SJSA1 (cell line): ENCODE results near the gene BHLHE40. TPM values are rescaled to one million over a fixed set of nuclear protein-coding genes. Genes with fewer than 3 reads are reported as not detected.

Experiments used
- DNase-seq, 2 experiments: peaks; one replicate each; pipeline ENCODE4 v3.0.0-alpha.2; 2015 to 2020; ENCODE audit warnings: low spot score in 2 of 2, low read depth in 1 of 2
- H3K27ac ChIP-seq: fragments of 250-450 bp; sonication (Bioruptor Pico); 2 replicates; pipeline ENCODE4 v1.5.1; 2020; ENCODE audit warnings: mild to moderate bottlenecking, moderate library complexity
- H3K27me3 ChIP-seq: fragments of 250-450 bp; sonication (Bioruptor Pico); replicated peaks from 2 replicates; pipeline ENCODE4 v1.5.1; 2020; ENCODE audit warnings: mild to moderate bottlenecking, moderate library complexity
- H3K36me3 ChIP-seq: fragments of 250-450 bp; sonication (Bioruptor Pico); 2 replicates; pipeline ENCODE4 v1.5.1; 2020; ENCODE audit warnings: mild to moderate bottlenecking
- H3K4me1 ChIP-seq: fragments of 250-450 bp; sonication (Bioruptor Pico); replicated peaks from 2 replicates; pipeline ENCODE4 v1.6.1; 2021; ENCODE audit warnings: mild to moderate bottlenecking
- H3K4me3 ChIP-seq: fragments of 250-450 bp; sonication (Bioruptor Pico); 2 replicates; pipeline ENCODE4 v1.5.1; 2020; ENCODE audit warnings: mild to moderate bottlenecking
- H3K9me3 ChIP-seq: fragments of 250-450 bp; sonication (Bioruptor Pico); replicated peaks from 2 replicates; pipeline ENCODE4 v1.5.1; 2020; ENCODE audit warnings: mild to moderate bottlenecking
- total RNA-seq: library from RNA; depleted of rRNA; stranded (reverse); fragments of >200 nt; shearing (Covaris generic); gene quantifications from 2 replicates; pipeline ENCODE4 v1.2.3, GENCODE V29; 2014

BHLHE40 gene
- total RNA-seq, 1 experiment from 2014 or later = 8.4 TPM

GRCh38 chr3:4983739-4984510, 4.7 kb downstream of the BHLHE40 start:
- H3K4me1 ChIP-seq = peaks cover 76% of the 10 kb centered on the region

GRCh38 chr3:4984511-4984864, 5.3 kb downstream of the BHLHE40 start:
- no peak overlapping the region for H3K4me3 ChIP-seq
- no peaks in the 10 kb centered on the region for H3K9me3 ChIP-seq
- peaks cover 82% of the 10 kb centered on the region for H3K4me1 ChIP-seq
- H3K27ac ChIP-seq = peak overlapping the region; percentile 46
- DNase-seq = no peak
- H3K36me3 ChIP-seq = peaks cover 51% of the 10 kb centered on the region
- H3K27me3 ChIP-seq = no peaks in the 10 kb centered on the region

More at GRCh38 chr3:4983739-4984510, 4.7 kb downstream of the BHLHE40 start:
- Histone ChIP-seq H3K27ac (peak overlapping the region; percentile 57), H3K9me3 (no peaks in the 10 kb centered on the region), H3K4me3 (0 out of 2 replicates have a peak overlapping the region, but pooled peaks have one; percentile 1), H3K27me3 (no peaks in the 10 kb centered on the region), H3K36me3 (peaks cover 52% of the 10 kb centered on the region)
- peak; percentile 89 to 90 for DNase-seq

GRCh38 chr3:4985330-4986174, 6.3 kb downstream of the BHLHE40 start:
- H3K4me3 ChIP-seq = no peak overlapping the region
- H3K27me3 ChIP-seq = no peaks in the 10 kb centered on the region
- peak; percentile 42 to 48 for DNase-seq
- H3K4me1 ChIP-seq = peaks cover 76% of the 10 kb centered on the region
- no peaks in the 10 kb centered on the region for H3K9me3 ChIP-seq
- H3K36me3 ChIP-seq = peaks cover 43% of the 10 kb centered on the region
- peak overlapping the region; percentile 84 for H3K27ac ChIP-seq

- Histone ChIP-seq H3K4me1 (peaks cover 73% of the 10 kb centered on the region), H3K27ac (peak overlapping the region; percentile 84), H3K36me3 (peaks cover 39% of the 10 kb centered on the region), H3K27me3 (no peaks in the 10 kb centered on the region), H3K9me3 (no peaks in the 10 kb centered on the region), H3K4me3 (peak overlapping the region; percentile 26)
- DNase-seq = peak in 1 of 2 experiments; percentile 24
Measured at GRCh38 chr3:4986175-4986781, 7.0 kb downstream of the BHLHE40 start.

- Histone ChIP-seq H3K27me3 (no peaks in the 10 kb centered on the region), H3K27ac (peak overlapping the region; percentile 84), H3K9me3 (no peaks in the 10 kb centered on the region), H3K4me1 (peaks cover 66% of the 10 kb centered on the region), H3K36me3 (peaks cover 32% of the 10 kb centered on the region), H3K4me3 (peak overlapping the region; percentile 26)
- peak; percentile 86 to 95 for DNase-seq
Measured at GRCh38 chr3:4986782-4987537, 7.7 kb downstream of the BHLHE40 start.

GRCh38 chr3:4987538-4988296, 8.5 kb downstream of the BHLHE40 start:
- H3K27ac ChIP-seq = peak overlapping the region; percentile 84
- DNase-seq = no peak
- H3K27me3 ChIP-seq = no peaks in the 10 kb centered on the region
- H3K4me1 ChIP-seq = peaks cover 58% of the 10 kb centered on the region
- peaks cover 25% of the 10 kb centered on the region for H3K36me3 ChIP-seq
- H3K9me3 ChIP-seq = no peaks in the 10 kb centered on the region
- no peak overlapping the region for H3K4me3 ChIP-seq

- Histone ChIP-seq H3K27me3 (no peaks in the 10 kb centered on the region), H3K9me3 (no peaks in the 10 kb centered on the region), H3K4me1 (peaks cover 46% of the 10 kb centered on the region), H3K4me3 (no peak overlapping the region), H3K27ac (peak overlapping the region; percentile 41; the same call in 1 of the 2 replicates), H3K36me3 (peaks cover 10% of the 10 kb centered on the region)
- peak in 1 of 2 experiments; percentile 59 for DNase-seq
Measured at GRCh38 chr3:4988983-4989834, 10.0 kb downstream of the BHLHE40 start.

- Histone ChIP-seq H3K4me3 (no peak overlapping the region), H3K9me3 (no peaks in the 10 kb centered on the region), H3K27ac (no peak overlapping the region), H3K27me3 (no peaks in the 10 kb centered on the region), H3K36me3 (peaks cover 4% of the 10 kb centered on the region; the same call in 1 of the 2 replicates), H3K4me1 (peaks cover 48% of the 10 kb centered on the region)
- DNase-seq = no peak
Measured at GRCh38 chr3:4990069-4990468, 10.8 kb downstream of the BHLHE40 start.

GRCh38 chr3:4992118-4992517, 12.9 kb downstream of the BHLHE40 start:
- no peaks in the 10 kb centered on the region for H3K36me3 ChIP-seq
- H3K9me3 ChIP-seq = no peaks in the 10 kb centered on the region
- DNase-seq = no peak
- H3K27ac ChIP-seq = no peak overlapping the region
- H3K4me1 ChIP-seq = peaks cover 46% of the 10 kb centered on the region
- no peak overlapping the region for H3K4me3 ChIP-seq
- H3K27me3 ChIP-seq = no peaks in the 10 kb centered on the region

- Histone ChIP-seq H3K36me3 (no peaks in the 10 kb centered on the region), H3K27ac (peak overlapping the region; percentile 88; the same call in 1 of the 2 replicates), H3K9me3 (no peaks in the 10 kb centered on the region), H3K27me3 (no peaks in the 10 kb centered on the region), H3K4me3 (no peak overlapping the region), H3K4me1 (peaks cover 41% of the 10 kb centered on the region)
- DNase-seq = peak in 1 of 2 experiments; percentile 8
Measured at GRCh38 chr3:4993276-4994143, 14.3 kb downstream of the BHLHE40 start.

GRCh38 chr3:4994144-4994730, 15.0 kb downstream of the BHLHE40 start:
- Histone ChIP-seq H3K36me3 (no peaks in the 10 kb centered on the region), H3K27me3 (no peaks in the 10 kb centered on the region), H3K4me3 (no peak overlapping the region), H3K4me1 (peaks cover 33% of the 10 kb centered on the region), H3K27ac (peak overlapping the region; percentile 88), H3K9me3 (no peaks in the 10 kb centered on the region)
- peak in 1 of 2 experiments; percentile 28 for DNase-seq
